ENCODE results near the gene EXO5.
"Not testable (repeated sequence)": the region's sequence is repeated elsewhere in the genome, so short reads cannot be mapped to it uniquely, and the experiment has no call there.

DNA sequence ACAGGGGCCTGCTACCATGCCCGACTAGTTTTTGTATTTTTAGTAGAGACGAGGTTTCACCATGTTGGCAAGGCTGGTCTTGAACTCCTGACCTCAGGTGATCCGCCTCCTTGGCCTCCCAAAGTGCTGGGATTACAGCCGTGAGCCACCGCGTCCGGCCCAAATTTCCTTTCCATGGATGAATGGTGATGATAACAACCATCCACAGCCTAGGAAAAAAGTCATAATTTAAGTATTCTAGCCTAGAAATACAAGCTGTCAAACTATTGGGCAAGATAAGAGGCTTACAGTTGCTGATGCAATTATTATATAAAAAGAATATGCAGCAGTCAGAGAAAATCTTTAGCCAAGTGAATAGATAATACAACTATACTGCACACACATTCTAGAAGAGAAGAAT, 46.2 kb downstream of the EXO5 start:
- not testable (repeated sequence) for TF ChIP-seq CTCF (conservative IDR thresholded peaks at IDR 0.05; ENCODE audit: low read depth, low read length); POLR2A (IDR thresholded peaks at IDR 0.05; ENCODE audit: low read depth, low read length); SMC3 (IDR thresholded peaks at IDR 0.05; ENCODE audit: low read depth, low read length); RFX5 (IDR thresholded peaks at IDR 0.05; ENCODE audit: low read depth, low read length); MXI1 (IDR thresholded peaks at IDR 0.05; ENCODE audit: borderline replicate concordance, low read depth, low read length); USF2 (IDR thresholded peaks at IDR 0.05; ENCODE audit: low read depth, low read length); RAD21 (IDR thresholded peaks at IDR 0.05; ENCODE audit: low read length); CEBPB (IDR thresholded peaks at IDR 0.05; ENCODE audit: low read depth, low read length); MAFK (IDR thresholded peaks at IDR 0.05; ENCODE audit: low read depth, low read length); BHLHE40 (IDR thresholded peaks at IDR 0.05; ENCODE audit: low read depth, low read length)
- TF ChIP-seq, protein P1, sequence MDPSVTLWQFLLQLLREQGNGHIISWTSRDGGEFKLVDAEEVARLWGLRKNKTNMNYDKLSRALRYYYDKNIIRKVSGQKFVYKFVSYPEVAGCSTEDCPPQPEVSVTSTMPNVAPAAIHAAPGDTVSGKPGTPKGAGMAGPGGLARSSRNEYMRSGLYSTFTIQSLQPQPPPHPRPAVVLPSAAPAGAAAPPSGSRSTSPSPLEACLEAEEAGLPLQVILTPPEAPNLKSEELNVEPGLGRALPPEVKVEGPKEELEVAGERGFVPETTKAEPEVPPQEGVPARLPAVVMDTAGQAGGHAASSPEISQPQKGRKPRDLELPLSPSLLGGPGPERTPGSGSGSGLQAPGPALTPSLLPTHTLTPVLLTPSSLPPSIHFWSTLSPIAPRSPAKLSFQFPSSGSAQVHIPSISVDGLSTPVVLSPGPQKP (IDR thresholded peaks at IDR 0.05; ENCODE audit: borderline replicate concordance, low read depth, low read length) = not testable (repeated sequence)

Measured in IMR-90 (cell line).